BLaER1 (cell line): ENCODE data around the gene USP20.

ENCODE experiments used
- H3K27ac ChIP-seq: shearing (Covaris generic); formaldehyde crosslinking; 2 replicates; pipeline ENCODE4 v1.8.1; 2022
- H3K27me3 ChIP-seq: shearing (Covaris generic); formaldehyde crosslinking; 2 replicates; pipeline ENCODE4 v1.8.1; 2022
- H3K36me3 ChIP-seq: shearing (Covaris generic); formaldehyde crosslinking; 2 replicates; pipeline ENCODE4 v1.8.1; 2022
- H3K4me1 ChIP-seq: shearing (Covaris generic); formaldehyde crosslinking; 2 replicates; pipeline ENCODE4 v1.8.1; 2022
- H3K4me2 ChIP-seq: shearing (Covaris generic); formaldehyde crosslinking; 2 replicates; pipeline ENCODE4 v1.8.1; 2022
- H3K4me3 ChIP-seq: shearing (Covaris generic); formaldehyde crosslinking; 2 replicates; pipeline ENCODE4 v1.8.1; 2022
- H3K9ac ChIP-seq: shearing (Covaris generic); formaldehyde crosslinking; 2 replicates; pipeline ENCODE4 v1.8.1; 2022
- H3K9me3 ChIP-seq: shearing (Covaris generic); formaldehyde crosslinking; 2 replicates; pipeline ENCODE4 v1.8.1; 2022
- H4K20me1 ChIP-seq: shearing (Covaris generic); formaldehyde crosslinking; 2 replicates; pipeline ENCODE4 v1.8.1; 2022
- Cebpa-rat ChIP-seq: shearing (Covaris generic); IDR thresholded peaks from 2 replicates; pipeline ENCODE4 v1.8.1; 2022

The USP20 gene

GRCh38 chr9:129838707-129839259 is 3.5 kb downstream of the USP20 start:
- Histone ChIP-seq H3K36me3 (0 out of 2 replicates have a peak, but pooled peaks cover 8% of the 10 kb centered on the region), H3K4me2 (peak overlapping the region; percentile 83), H3K27me3 (no peaks in the 10 kb centered on the region), H3K9ac (peak overlapping the region; percentile 32; the same call in 1 of the 2 replicates), H3K27ac (no peak overlapping the region), H3K4me1 (peaks cover 43% of the 10 kb centered on the region), H3K4me3 (no peak overlapping the region), H3K9me3 (no peaks in the 10 kb centered on the region), H4K20me1 (peaks cover 69% of the 10 kb centered on the region)
- TF ChIP-seq Cebpa-rat = no peak

- Histone ChIP-seq H3K36me3 (0 out of 2 replicates have a peak, but pooled peaks cover 8% of the 10 kb centered on the region), H3K9me3 (no peaks in the 10 kb centered on the region), H3K4me2 (peak overlapping the region; percentile 83), H4K20me1 (peaks cover 63% of the 10 kb centered on the region), H3K4me1 (peaks cover 36% of the 10 kb centered on the region), H3K4me3 (no peak overlapping the region), H3K9ac (peak overlapping the region; percentile 32; the same call in 1 of the 2 replicates), H3K27ac (peak overlapping the region; percentile 43), H3K27me3 (no peaks in the 10 kb centered on the region)
- no peak for TF ChIP-seq Cebpa-rat
Observed at GRCh38 chr9:129839324-129840023, 4.2 kb downstream of the USP20 start.

GRCh38 chr9:129840034-129840433 is 4.8 kb downstream of the USP20 start:
- H4K20me1 ChIP-seq = peaks cover 60% of the 10 kb centered on the region
- H3K9ac ChIP-seq = peak overlapping the region; percentile 32; the same call in 1 of the 2 replicates
- peaks cover 40% of the 10 kb centered on the region for H3K4me1 ChIP-seq
- peak overlapping the region; percentile 83 for H3K4me2 ChIP-seq
- H3K4me3 ChIP-seq = no peak overlapping the region
- 0 out of 2 replicates have a peak, but pooled peaks cover 8% of the 10 kb centered on the region for H3K36me3 ChIP-seq
- H3K27ac ChIP-seq = no peak overlapping the region; the same call in 1 of the 2 replicates
- no peaks in the 10 kb centered on the region for H3K27me3 ChIP-seq
- H3K9me3 ChIP-seq = no peaks in the 10 kb centered on the region
- no peak for TF ChIP-seq Cebpa-rat

GRCh38 chr9:129841071-129841470 is 5.8 kb downstream of the USP20 start:
- Histone ChIP-seq H3K27me3 (no peaks in the 10 kb centered on the region), H3K9me3 (no peaks in the 10 kb centered on the region), H4K20me1 (peaks cover 60% of the 10 kb centered on the region), H3K4me3 (no peak overlapping the region), H3K9ac (no peak overlapping the region), H3K36me3 (0 out of 2 replicates have a peak, but pooled peaks cover 8% of the 10 kb centered on the region), H3K4me2 (no peak overlapping the region), H3K27ac (no peak overlapping the region), H3K4me1 (peaks cover 41% of the 10 kb centered on the region)
- TF ChIP-seq Cebpa-rat = no peak

GRCh38 chr9:129845373-129845772 is 10.1 kb downstream of the USP20 start:
- peaks cover 33% of the 10 kb centered on the region for H4K20me1 ChIP-seq
- no peak overlapping the region for H3K4me3 ChIP-seq
- no peaks in the 10 kb centered on the region for H3K27me3 ChIP-seq
- H3K4me2 ChIP-seq = no peak overlapping the region
- peaks cover 25% of the 10 kb centered on the region for H3K36me3 ChIP-seq
- H3K4me1 ChIP-seq = peaks cover 28% of the 10 kb centered on the region
- H3K9me3 ChIP-seq = no peaks in the 10 kb centered on the region
- no peak overlapping the region for H3K9ac ChIP-seq
- TF ChIP-seq Cebpa-rat = no peak
- H3K27ac ChIP-seq = no peak overlapping the region

- Histone ChIP-seq H3K4me2 (no peak overlapping the region; the same call in 1 of the 2 replicates), H3K36me3 (peaks cover 48% of the 10 kb centered on the region), H3K9me3 (no peaks in the 10 kb centered on the region), H3K27ac (0 out of 2 replicates have a peak overlapping the region, but pooled peaks have one; percentile 6), H3K27me3 (no peaks in the 10 kb centered on the region), H4K20me1 (peaks cover 17% of the 10 kb centered on the region), H3K9ac (0 out of 2 replicates have a peak overlapping the region, but pooled peaks have one; percentile 16), H3K4me3 (no peak overlapping the region), H3K4me1 (peaks cover 36% of the 10 kb centered on the region)
- TF ChIP-seq Cebpa-rat = no peak
Observed at GRCh38 chr9:129848712-129849441, 13.6 kb downstream of the USP20 start.

GRCh38 chr9:129849901-129850300 is 14.6 kb downstream of the USP20 start:
- Histone ChIP-seq H3K9ac (no peak overlapping the region), H3K27me3 (no peaks in the 10 kb centered on the region), H3K4me1 (peaks cover 34% of the 10 kb centered on the region), H3K36me3 (peaks cover 58% of the 10 kb centered on the region), H3K4me3 (no peak overlapping the region), H3K27ac (no peak overlapping the region), H3K4me2 (no peak overlapping the region), H3K9me3 (no peaks in the 10 kb centered on the region), H4K20me1 (peaks cover 17% of the 10 kb centered on the region)
- TF ChIP-seq Cebpa-rat = no peak

- TF ChIP-seq Cebpa-rat = no peak
- Histone ChIP-seq H3K4me2 (peak overlapping the region; percentile 18; the same call in 1 of the 2 replicates), H4K20me1 (peaks cover 17% of the 10 kb centered on the region), H3K4me1 (peaks cover 29% of the 10 kb centered on the region), H3K36me3 (peaks cover 68% of the 10 kb centered on the region), H3K27ac (no peak overlapping the region), H3K27me3 (no peaks in the 10 kb centered on the region), H3K9me3 (no peaks in the 10 kb centered on the region), H3K9ac (no peak overlapping the region), H3K4me3 (no peak overlapping the region)
Observed at GRCh38 chr9:129850821-129851550, 15.7 kb downstream of the USP20 start.

- no peaks in the 10 kb centered on the region for H3K9me3 ChIP-seq
- peaks cover 75% of the 10 kb centered on the region for H3K36me3 ChIP-seq
- H4K20me1 ChIP-seq = peaks cover 17% of the 10 kb centered on the region
- H3K27me3 ChIP-seq = no peaks in the 10 kb centered on the region
- H3K9ac ChIP-seq = no peak overlapping the region
- H3K4me3 ChIP-seq = no peak overlapping the region
- peaks cover 29% of the 10 kb centered on the region for H3K4me1 ChIP-seq
- no peak for TF ChIP-seq Cebpa-rat
- H3K27ac ChIP-seq = no peak overlapping the region
- no peak overlapping the region for H3K4me2 ChIP-seq
Observed at GRCh38 chr9:129851821-129852220, 16.6 kb downstream of the USP20 start.
